IMR-90 (cell line): ENCODE data around the gene JAKMIP3. TPM values are rescaled to one million over a fixed set of nuclear protein-coding genes. Genes with fewer than 3 reads are reported as not detected.

Source experiments
- ATAC-seq: fragments of 200-7000 bp; cut with Tn5 transposase; 2 replicates; pipeline ENCODE4 v1.9.1; 2020; ENCODE audit warnings: low read depth, mild to moderate bottlenecking, moderate library complexity
- BruUV-seq: library from RNA; stranded (reverse); fragments of 400-500 nt; replicated peaks from 2 replicates; lab custom pipeline; 2021; lab: Mats Ljungman, UMichigan
- CTCF ChIA-PET: fragments of 300-600 bp; formaldehyde crosslinking; extraction: SDS; loops from one replicate; lab custom pipeline; 2021; ENCODE audit warnings: antibody characterized with exemption; lab: Yijun Ruan, JAX
- POLR2A ChIA-PET: fragments of 300-600 bp; sonication (Branson Sonifier 250); formaldehyde crosslinking; loops from one replicate; lab custom pipeline; 2022; ENCODE audit warnings: antibody characterized with exemption; ENCODE audit not compliant: unreplicated experiment; lab: Charles Lee
- DNase-seq: peaks from one replicate; pipeline ENCODE4 v3.0.0; 2013
- H2AFZ ChIP-seq: replicated peaks from 2 replicates; pipeline ENCODE3; 2013; ENCODE audit warnings: low read length, mild to moderate bottlenecking; ENCODE audit not compliant: poor library complexity
- H2AK5ac ChIP-seq: 2 replicates; pipeline ENCODE4 v1.6.1; 2013; ENCODE audit warnings: low read depth, low read length, inconsistent platforms
- H2AK9ac ChIP-seq: replicated peaks from 2 replicates; pipeline ENCODE3; 2013; ENCODE audit warnings: mild to moderate bottlenecking, low read depth, low read length, moderate library complexity; ENCODE audit not compliant: poor library complexity
- H2BK120ac ChIP-seq: 2 replicates; pipeline ENCODE4 v1.6.1; 2013; ENCODE audit warnings: low read depth, low read length, inconsistent platforms
- H2BK15ac ChIP-seq: 3 replicates; pipeline ENCODE4 v1.6.1; 2013; ENCODE audit warnings: low read depth, low read length, inconsistent platforms
- H2BK20ac ChIP-seq: 2 replicates; pipeline ENCODE4 v1.6.1; 2013; ENCODE audit warnings: low read depth, mild to moderate bottlenecking, inconsistent platforms, low read length, moderate library complexity
- H2BK5ac ChIP-seq: 2 replicates; pipeline ENCODE4 v1.6.1; 2013; ENCODE audit warnings: mild to moderate bottlenecking, low read depth, low read length, inconsistent platforms; ENCODE audit not compliant: poor library complexity, severe bottlenecking
- H3K14ac ChIP-seq: replicated peaks from 2 replicates; pipeline ENCODE4 v1.6.1; 2013; ENCODE audit warnings: low read depth, low read length, inconsistent platforms
- H3K18ac ChIP-seq: 2 replicates; pipeline ENCODE4 v1.6.1; 2013; ENCODE audit warnings: low read depth, low read length, control low read depth
- H3K23ac ChIP-seq: 2 replicates; pipeline ENCODE4 v1.6.1; 2013; ENCODE audit warnings: low read depth, low read length, inconsistent platforms
- H3K27ac ChIP-seq: 2 replicates; pipeline ENCODE4 v1.5.1; 2013; ENCODE audit warnings: mild to moderate bottlenecking, control low read depth, low read length; ENCODE audit not compliant: insufficient read depth
- H3K27me3 ChIP-seq: 2 replicates; pipeline ENCODE4 v1.6.1; 2013; ENCODE audit warnings: low read length; ENCODE audit not compliant: control insufficient read depth, insufficient read depth
- H3K36me3 ChIP-seq: 2 replicates; pipeline ENCODE4 v1.6.1; 2013; ENCODE audit warnings: low read length, mixed read lengths; ENCODE audit not compliant: control insufficient read depth, insufficient read depth
- H3K4ac ChIP-seq: 2 replicates; pipeline ENCODE4 v1.6.1; 2013; ENCODE audit warnings: low read depth, low read length, inconsistent platforms
- H3K4me1 ChIP-seq: 2 replicates; pipeline ENCODE4 v1.6.1; 2013; ENCODE audit warnings: low read length, mixed read lengths; ENCODE audit not compliant: control insufficient read depth, insufficient read depth
- H3K4me2 ChIP-seq: 2 replicates; pipeline ENCODE4 v1.6.1; 2013; ENCODE audit warnings: low read depth, mild to moderate bottlenecking, control low read depth, low read length, moderate library complexity
- H3K4me3 ChIP-seq: 2 replicates; pipeline ENCODE4 v1.5.1; 2013; ENCODE audit warnings: low read depth, mild to moderate bottlenecking, control low read depth, low read length, moderate library complexity; ENCODE audit not compliant: insufficient read depth
- H3K56ac ChIP-seq: 2 replicates; pipeline ENCODE4 v1.6.1; 2013; ENCODE audit warnings: low read length, inconsistent platforms; ENCODE audit not compliant: insufficient read depth; ENCODE audit errors: extremely low read depth
- H3K79me1 ChIP-seq, 2 experiments: 2 replicates each; pipeline ENCODE4 v1.6.1; 2013; ENCODE audit warnings: low read length in 2 of 2, inconsistent platforms in 1 of 2, low read depth in 1 of 2
- H3K9ac ChIP-seq: 2 replicates; pipeline ENCODE4 v1.6.1; 2013; ENCODE audit warnings: low read depth, low read length, control low read depth
- H3K9me1 ChIP-seq: 2 replicates; pipeline ENCODE4 v1.6.1; 2013; ENCODE audit warnings: low read length, inconsistent platforms; ENCODE audit not compliant: insufficient read depth
- H3K9me3 ChIP-seq: 2 replicates; pipeline ENCODE4 v1.6.1; 2013; ENCODE audit warnings: low read length; ENCODE audit not compliant: control insufficient read depth, insufficient read depth
- H4K20me1 ChIP-seq: 2 replicates; pipeline ENCODE4 v1.6.1; 2013; ENCODE audit warnings: low read length, inconsistent platforms; ENCODE audit not compliant: insufficient read depth
- H4K5ac ChIP-seq: 2 replicates; pipeline ENCODE4 v1.6.1; 2013; ENCODE audit warnings: mild to moderate bottlenecking, low read depth, low read length, control low read depth
- H4K8ac ChIP-seq, 2 experiments: 2 replicates each; pipeline ENCODE4 v1.6.1; 2013; ENCODE audit warnings: low read depth in 2 of 2, low read length in 2 of 2, control low read depth in 1 of 2, inconsistent platforms in 1 of 2
- H4K91ac ChIP-seq: 2 replicates; pipeline ENCODE4 v1.6.1; 2013; ENCODE audit warnings: low read depth, low read length, inconsistent platforms; ENCODE audit not compliant: insufficient read depth
- MAFK ChIP-seq: IDR thresholded peaks from 2 replicates; pipeline ENCODE4 v1.6.1; 2012; ENCODE audit warnings: low read depth, low read length, improper control_type of control experiment
- POLR2A ChIP-seq: IDR thresholded peaks from 2 replicates; pipeline ENCODE4 v1.6.1; 2012; ENCODE audit warnings: mild to moderate bottlenecking, low read depth, low read length
- RCOR1 ChIP-seq: IDR thresholded peaks from 2 replicates; pipeline ENCODE4 v1.6.1; 2012; ENCODE audit warnings: mild to moderate bottlenecking, low read length, improper control_type of control experiment; ENCODE audit not compliant: insufficient replicate concordance
- WGBS, 2 experiments: methylation state at CpG; one replicate each; pipeline versions ENCODE4 v1.1.5 to v1.1.7; 2013; ENCODE audit warnings: missing lambda C conversion rate in 2 of 2; ENCODE audit not compliant: insufficient read length in 1 of 2; ENCODE audit errors: extremely low coverage in 2 of 2; 5-methylcytosine and 5-hydroxymethylcytosine counted together
- dilution Hi-C: fragments of 300-500 bp; cut with HindIII; formaldehyde crosslinking; loops from one replicate; pipeline ENCODE4 v1.14.3; 2018; ENCODE audit warnings: low sequenced_read_pairs; ENCODE audit not compliant: unreplicated experiment
- in situ Hi-C: fragments of 300-500 bp; cut with MboI; formaldehyde crosslinking; loops from 3 replicates; pipeline ENCODE4 v1.14.3; 2019; ENCODE audit warnings: low sequenced_read_pairs, inconsistent platforms, mixed read lengths
- intact Hi-C: fragments of 100-400 bp; cut with micrococcal nuclease; formaldehyde crosslinking; loops from 2 replicates; pipeline ENCODE4 v1.10.0; 2022
- polyA plus RNA-seq, 3 experiments: library from polyadenylated mRNA; depleted of rRNA; stranded (reverse); fragments of >200 nt; gene quantifications; 2 replicates each; pipeline ENCODE4 v1.2.3, GENCODE V29; 2012; ENCODE audit warnings: low replicate concordance in 1 of 3
- total RNA-seq: library from RNA; depleted of rRNA; stranded (reverse); fragments of >200 nt; gene quantifications from 2 replicates; pipeline ENCODE4 v1.2.3, GENCODE V29; 2012

JAKMIP3 gene
- total and polyA plus RNA-seq, 2 of the 4 experiments (the other 2 are of a cell fraction) = under 0.01 to 0.22 TPM

DNA sequence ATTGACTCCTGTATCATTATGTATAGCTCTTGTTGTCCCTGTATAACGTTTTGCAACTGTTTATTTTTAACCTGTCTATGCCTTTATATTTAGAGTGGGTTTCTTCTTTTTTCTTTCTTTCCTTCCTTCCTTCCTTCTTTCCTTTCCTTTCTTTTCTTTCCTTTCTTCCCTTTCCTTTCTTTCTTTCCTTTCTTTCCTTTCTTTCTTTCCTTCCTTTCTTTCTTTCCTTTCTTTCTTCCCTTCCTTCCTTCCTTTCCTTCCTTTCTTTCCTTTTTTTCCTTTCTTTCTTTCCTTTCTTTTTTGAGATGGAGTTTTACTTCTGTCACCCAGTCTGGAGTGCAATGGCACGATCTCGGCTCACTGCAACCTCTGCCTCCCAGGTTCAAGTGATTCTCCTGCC lies 5.9 kb downstream of the JAKMIP3 start:
- no peak overlapping the region for H2BK5ac ChIP-seq
- intact Hi-C loops = no loop called here
- no peak overlapping the region for H3K23ac ChIP-seq
- no peaks in the 10 kb centered on the region for H3K79me1 ChIP-seq
- H3K27ac ChIP-seq = no peak overlapping the region
- DNase-seq = no peak
- peaks cover 2% of the 10 kb centered on the region; the same call in 1 of the 2 replicates for H3K4me1 ChIP-seq
- no peak overlapping the region for H2BK20ac ChIP-seq
- TF ChIP-seq MAFK (no peak), POLR2A (no peak), RCOR1 (no peak)
- no peak overlapping the region for H2AK9ac ChIP-seq
- no peak overlapping the region for H3K4ac ChIP-seq
- H4K20me1 ChIP-seq = no peaks in the 10 kb centered on the region
- no peak overlapping the region for H4K8ac ChIP-seq
- peaks cover 2% of the 10 kb centered on the region; the same call in 1 of the 2 replicates for H3K9me1 ChIP-seq
- no peak overlapping the region for H3K56ac ChIP-seq
- CTCF ChIA-PET = no interaction called here
- no peak overlapping the region for H3K4me2 ChIP-seq
- no peaks in the 10 kb centered on the region for H3K36me3 ChIP-seq
- no peak overlapping the region for H4K5ac ChIP-seq
- in situ Hi-C loops = no loop called here
- no TSS peak for BruUV-seq
- no peak overlapping the region for H4K91ac ChIP-seq
- POLR2A ChIA-PET = no interaction called here
- H3K27me3 ChIP-seq = peaks cover 7% of the 10 kb centered on the region; the same call in 1 of the 2 replicates
- no peak for ATAC-seq
- dilution Hi-C loops = no loop called here
- H2AFZ ChIP-seq = no peak overlapping the region
- no peak overlapping the region for H3K4me3 ChIP-seq
- no peaks in the 10 kb centered on the region for H3K9me3 ChIP-seq
- no peak overlapping the region for H2AK5ac ChIP-seq
- H3K9ac ChIP-seq = no peak overlapping the region
- no CpG with 5 or more reads among the region's 3 CpGs for WGBS, 2 experiments
- H2BK15ac ChIP-seq = no peak overlapping the region
- no peak overlapping the region for H2BK120ac ChIP-seq
- no peak overlapping the region for H3K14ac ChIP-seq
- no peak overlapping the region for H3K18ac ChIP-seq
